ENCODE data around the gene YBX2.

Gene YBX2

GRCh38 chr17:7241090-7241733 is 53.2 kb downstream of the YBX2 start:
- Histone ChIP-seq H3K27me3 (ENCODE audit: control insufficient read depth, insufficient read depth, low read length) (no peaks in the 10 kb centered on the region), H3K9ac (ENCODE audit: low read length) (peak overlapping the region; percentile 76), H3K4me1 (ENCODE audit: control insufficient read depth, insufficient read depth, low read length) (peaks cover 15% of the 10 kb centered on the region), H3K9me3 (ENCODE audit: control insufficient read depth, insufficient read depth, low read depth, low read length) (no peaks in the 10 kb centered on the region), H3K27ac (ENCODE audit: low read depth, low read length) (no peak overlapping the region; the same call in 1 of the 2 replicates), H3K4me3 (ENCODE audit: low read depth, low read length) (peak overlapping the region; percentile 75), H3K36me3 (ENCODE audit: control insufficient read depth, insufficient read depth, low read length) (peaks cover 43% of the 10 kb centered on the region)

GRCh38 chr17:7240375-7240774 is 54.1 kb downstream of the YBX2 start:
- H3K9ac ChIP-seq (ENCODE audit: low read length), result no peak overlapping the region
- H3K27me3 ChIP-seq (ENCODE audit: control insufficient read depth, insufficient read depth, low read length), result no peaks in the 10 kb centered on the region
- peak overlapping the region; percentile 75; the same call in 1 of the 2 replicates for H3K4me3 ChIP-seq (ENCODE audit: low read depth, low read length)
- H3K9me3 ChIP-seq (ENCODE audit: control insufficient read depth, insufficient read depth, low read depth, low read length), result no peaks in the 10 kb centered on the region
- H3K36me3 ChIP-seq (ENCODE audit: control insufficient read depth, insufficient read depth, low read length), result peaks cover 44% of the 10 kb centered on the region
- no peak overlapping the region for H3K27ac ChIP-seq (ENCODE audit: low read depth, low read length)
- H3K4me1 ChIP-seq (ENCODE audit: control insufficient read depth, insufficient read depth, low read length), result peaks cover 15% of the 10 kb centered on the region

DNA sequence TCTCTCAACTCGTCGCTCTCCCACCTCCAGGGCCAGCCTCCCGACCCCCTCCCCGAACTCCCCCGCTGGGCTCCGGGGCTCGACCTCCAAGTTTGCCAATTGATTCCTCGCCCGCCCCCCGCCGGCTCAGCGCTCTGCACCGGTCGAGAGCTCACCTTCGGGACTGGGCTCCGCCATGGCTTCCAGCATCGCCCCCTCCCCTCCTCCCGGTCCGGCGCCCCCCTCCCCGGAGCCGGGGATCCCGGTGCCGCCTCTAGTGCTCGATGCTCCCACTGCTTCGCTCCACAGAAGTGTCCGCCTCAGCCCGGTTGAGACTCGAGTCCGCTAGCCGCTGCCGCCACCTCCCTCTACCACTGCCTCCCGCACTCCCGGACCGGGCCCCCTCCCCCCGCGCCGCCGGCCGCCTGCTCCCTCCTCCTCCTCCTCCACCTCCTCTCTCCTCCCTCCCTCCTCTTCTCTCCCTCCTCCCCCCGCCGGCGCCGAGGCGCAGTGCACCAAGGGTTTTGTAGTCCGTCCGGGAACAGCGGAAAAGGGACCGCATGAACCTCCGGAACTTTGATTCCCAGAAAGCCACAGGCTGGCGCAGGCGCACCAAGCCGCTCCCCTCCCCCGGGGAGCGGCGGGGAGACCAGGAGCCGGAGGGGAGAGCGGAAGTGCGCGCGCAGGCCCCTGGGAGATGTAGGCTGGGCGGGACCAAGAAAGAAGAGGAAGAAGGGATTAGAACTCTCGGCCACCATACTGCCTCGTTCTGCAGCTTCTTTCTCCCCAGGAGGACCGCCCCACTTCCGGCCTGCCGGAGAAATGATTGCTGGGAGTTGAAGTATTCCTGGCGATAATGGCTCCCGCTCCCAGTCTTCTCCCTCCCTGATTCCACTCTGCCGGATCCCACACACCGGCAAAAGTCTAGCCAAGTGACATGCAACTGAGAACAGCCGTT is 55.1 kb downstream of the YBX2 start, which contains the start of gene PHF23:
PHF23 (minus strand) TSS at position 367 of the 937 bp plus-strand sequence; CDS start at position 189, 178 bp downstream.
- Histone ChIP-seq H3K27ac (ENCODE audit: low read depth, low read length) (peak within 1 kb of the TSS; percentile 90), H3K4me3 (ENCODE audit: low read depth, low read length) (peak within 1 kb of the TSS; percentile 95), H3K9ac (ENCODE audit: low read length) (peak within 1 kb of the TSS; percentile 92), H3K27me3 (ENCODE audit: control insufficient read depth, insufficient read depth, low read length) (no peaks in the 10 kb centered on the region), H3K9me3 (ENCODE audit: control insufficient read depth, insufficient read depth, low read depth, low read length) (no peaks in the 10 kb centered on the region), H3K36me3 (ENCODE audit: control insufficient read depth, insufficient read depth, low read length) (peaks cover 46% of the 10 kb centered on the region), H3K4me1 (ENCODE audit: control insufficient read depth, insufficient read depth, low read length) (peaks cover 15% of the 10 kb centered on the region)

- H3K36me3 ChIP-seq (ENCODE audit: control insufficient read depth, insufficient read depth, low read length), result peaks cover 38% of the 10 kb centered on the region
- peak overlapping the region; percentile 92 for H3K9ac ChIP-seq (ENCODE audit: low read length)
- H3K27ac ChIP-seq (ENCODE audit: low read depth, low read length), result peak overlapping the region; percentile 90
- no peaks in the 10 kb centered on the region for H3K9me3 ChIP-seq (ENCODE audit: control insufficient read depth, insufficient read depth, low read depth, low read length)
- H3K4me3 ChIP-seq (ENCODE audit: low read depth, low read length), result peak overlapping the region; percentile 95
- H3K4me1 ChIP-seq (ENCODE audit: control insufficient read depth, insufficient read depth, low read length), result peaks cover 15% of the 10 kb centered on the region
- no peaks in the 10 kb centered on the region for H3K27me3 ChIP-seq (ENCODE audit: control insufficient read depth, insufficient read depth, low read length)
Observed at GRCh38 chr17:7238420-7239090, 55.9 kb downstream of the YBX2 start.

All from HUES6 (cell line).